H9 (cell line): ENCODE data around the gene MYO5B. TPM values are rescaled to one million over a fixed set of nuclear protein-coding genes. Genes with fewer than 3 reads are reported as not detected.

Source experiments
- DNase-seq: peaks from one replicate; pipeline ENCODE4 v3.0.0-alpha.2; 2017
- H2AFZ ChIP-seq: one replicate; pipeline ENCODE4 v1.6.1; 2013; ENCODE audit warnings: mild to moderate bottlenecking, low read length, control low read depth, moderate library complexity
- H2AK5ac ChIP-seq: 2 replicates; pipeline ENCODE4 v1.6.1; 2013; ENCODE audit warnings: low read length, control low read depth, mixed read lengths; ENCODE audit not compliant: insufficient read length
- H2BK120ac ChIP-seq: one replicate; pipeline ENCODE4 v1.6.1; 2013; ENCODE audit warnings: low read depth, mild to moderate bottlenecking, low read length, control low read depth, inconsistent platforms; ENCODE audit not compliant: poor library complexity, severe bottlenecking
- H2BK12ac ChIP-seq: 2 replicates; pipeline ENCODE4 v1.6.1; 2013; ENCODE audit warnings: low read length, control low read depth, mixed read lengths, low read depth; ENCODE audit not compliant: insufficient read length
- H2BK15ac ChIP-seq: 2 replicates; pipeline ENCODE4 v1.6.1; 2013; ENCODE audit warnings: low read depth, low read length, control low read depth
- H2BK20ac ChIP-seq: one replicate; pipeline ENCODE4 v1.6.1; 2013; ENCODE audit warnings: low read depth, mild to moderate bottlenecking, low read length, control low read depth, inconsistent platforms; ENCODE audit not compliant: poor library complexity, severe bottlenecking
- H2BK5ac ChIP-seq: 2 replicates; pipeline ENCODE4 v1.6.1; 2013; ENCODE audit warnings: low read length, control low read depth, mixed read lengths; ENCODE audit not compliant: insufficient read length
- H3K14ac ChIP-seq: 2 replicates; pipeline ENCODE4 v1.6.1; 2013; ENCODE audit warnings: low read length, control low read depth; ENCODE audit not compliant: insufficient read depth
- H3K18ac ChIP-seq: 2 replicates; pipeline ENCODE4 v1.6.1; 2013; ENCODE audit warnings: low read depth, mild to moderate bottlenecking, mixed read lengths, low read length, control low read depth; ENCODE audit not compliant: insufficient read length
- H3K23ac ChIP-seq: 2 replicates; pipeline ENCODE4 v1.6.1; 2013; ENCODE audit warnings: low read length, control low read depth, mixed read lengths, low read depth; ENCODE audit not compliant: insufficient read length
- H3K23me2 ChIP-seq: 2 replicates; pipeline ENCODE4 v1.6.1; 2013; ENCODE audit warnings: low read depth, mild to moderate bottlenecking, mixed read lengths, low read length, control low read depth; ENCODE audit not compliant: insufficient read length, poor library complexity, severe bottlenecking
- H3K27ac ChIP-seq: 2 replicates; pipeline ENCODE4 v1.5.1; 2013; ENCODE audit warnings: low read length, control low read depth, mixed read lengths, low read depth; ENCODE audit not compliant: insufficient read length
- H3K27me3 ChIP-seq: 2 replicates; pipeline ENCODE4 v1.6.1; 2013; ENCODE audit warnings: low read length, control low read depth, inconsistent platforms; ENCODE audit not compliant: insufficient read depth
- H3K4ac ChIP-seq: 2 replicates; pipeline ENCODE4 v1.6.1; 2013; ENCODE audit warnings: low read depth, mild to moderate bottlenecking, control low read depth, inconsistent platforms, low read length, moderate library complexity
- H3K4me1 ChIP-seq: 2 replicates; pipeline ENCODE4 v1.6.1; 2013; ENCODE audit warnings: low read length, control low read depth, inconsistent platforms; ENCODE audit not compliant: insufficient read depth
- H3K4me2 ChIP-seq: 2 replicates; pipeline ENCODE4 v1.6.1; 2013; ENCODE audit warnings: low read length, control low read depth, mixed read lengths; ENCODE audit not compliant: insufficient read length, insufficient read depth
- H3K56ac ChIP-seq: 2 replicates; pipeline ENCODE4 v1.6.1; 2013; ENCODE audit warnings: low read depth, mild to moderate bottlenecking, mixed read lengths, low read length, control low read depth; ENCODE audit not compliant: insufficient read length
- H3K79me1 ChIP-seq: 2 replicates; pipeline ENCODE4 v1.6.1; 2013; ENCODE audit warnings: low read depth, mild to moderate bottlenecking, moderate library complexity, low read length, control low read depth, inconsistent platforms; ENCODE audit not compliant: insufficient read depth, poor library complexity, severe bottlenecking
- H3K79me2 ChIP-seq: 2 replicates; pipeline ENCODE4 v1.6.1; 2013; ENCODE audit warnings: low read length, control low read depth, inconsistent platforms; ENCODE audit not compliant: insufficient read depth
- H3K9ac ChIP-seq: 2 replicates; pipeline ENCODE4 v1.6.1; 2013; ENCODE audit warnings: low read length, control low read depth, mixed read lengths; ENCODE audit not compliant: insufficient read length; ENCODE audit errors: extremely low read depth
- H3K9me3 ChIP-seq: one replicate; pipeline ENCODE4 v1.6.1; 2013; ENCODE audit warnings: low read depth, low read length, inconsistent platforms; ENCODE audit not compliant: control insufficient read depth
- H3T11ph ChIP-seq: one replicate; pipeline ENCODE4 v1.6.1; 2013; ENCODE audit warnings: mild to moderate bottlenecking, low read length, control low read depth, inconsistent platforms
- H4K20me1 ChIP-seq: one replicate; pipeline ENCODE4 v1.6.1; 2013; ENCODE audit not compliant: control insufficient read depth, insufficient read length, insufficient read depth
- H4K5ac ChIP-seq: 2 replicates; pipeline ENCODE4 v1.6.1; 2013; ENCODE audit warnings: low read depth, mild to moderate bottlenecking, mixed read lengths, low read length, control low read depth; ENCODE audit not compliant: insufficient read length
- H4K8ac ChIP-seq: replicated peaks from 2 replicates; pipeline ENCODE4 v1.6.1; 2013; ENCODE audit warnings: low read length, control low read depth, mixed read lengths, low read depth; ENCODE audit not compliant: insufficient read length
- H4K91ac ChIP-seq: 2 replicates; pipeline ENCODE4 v1.6.1; 2013; ENCODE audit warnings: low read depth, mild to moderate bottlenecking, moderate library complexity, mixed read lengths, low read length, control low read depth; ENCODE audit not compliant: insufficient read length
- H3K27ac Mint-ChIP-seq, 3 experiments: 2 replicates in 2 of 3; 3 replicates in 1 of 3; pipeline ENCODE4 v1.8.0; 2020 to 2021; ENCODE audit warnings: mixed read lengths in 3 of 3, mild to moderate bottlenecking in 1 of 3, moderate library complexity in 1 of 3
- H3K27me3 Mint-ChIP-seq: 2 replicates; pipeline ENCODE4 v1.8.0; 2021; ENCODE audit warnings: low read depth, mild to moderate bottlenecking, moderate library complexity, mixed read lengths
- H3K36me3 Mint-ChIP-seq, 3 experiments: 2 replicates in 2 of 3; 3 replicates in 1 of 3; pipeline ENCODE4 v1.8.0; 2020 to 2021; ENCODE audit warnings: low read depth in 3 of 3, mixed read lengths in 3 of 3; ENCODE audit not compliant: insufficient read depth in 1 of 3
- H3K4me1 Mint-ChIP-seq, 2 experiments: 2 replicates each; pipeline ENCODE4 v1.8.0; 2020; ENCODE audit warnings: mixed read lengths in 2 of 2
- H3K4me3 Mint-ChIP-seq, 2 experiments: 2 replicates in 1 of 2; 3 replicates in 1 of 2; pipeline ENCODE4 v1.8.0; 2020 to 2021; ENCODE audit warnings: mild to moderate bottlenecking in 2 of 2, mixed read lengths in 2 of 2, moderate library complexity in 1 of 2
- H3K9me3 Mint-ChIP-seq, 2 experiments: 2 replicates in 1 of 2; 3 replicates in 1 of 2; pipeline ENCODE4 v1.8.0; 2020; ENCODE audit warnings: mild to moderate bottlenecking in 2 of 2, mixed read lengths in 2 of 2, moderate library complexity in 1 of 2
- WGBS: extraction: QIAGEN DNeasy Blood & Tissue Kit; methylation state at CpG from one replicate; pipeline ENCODE4 v1.1.7; 2013; ENCODE audit warnings: missing lambda C conversion rate, low lambda C conversion rate, mixed read lengths; ENCODE audit not compliant: insufficient read length; ENCODE audit errors: extremely low coverage; 5-methylcytosine and 5-hydroxymethylcytosine counted together
- total RNA-seq: library from RNA; stranded (reverse); gene quantifications from 2 replicates; pipeline ENCODE4 v1.2.1, GENCODE V29; 2021
- TF ChIP-seq, protein P1 (sequence below): fragments of 200-600 bp; sonication (generic); conservative IDR thresholded peaks from 3 replicates; pipeline ENCODE4 v1.8.0; 2021; ENCODE audit warnings: antibody characterized with exemption, mild to moderate bottlenecking

The MYO5B gene
- total RNA-seq, 1 experiment from 2014 or later = 9.3 TPM

DNA sequence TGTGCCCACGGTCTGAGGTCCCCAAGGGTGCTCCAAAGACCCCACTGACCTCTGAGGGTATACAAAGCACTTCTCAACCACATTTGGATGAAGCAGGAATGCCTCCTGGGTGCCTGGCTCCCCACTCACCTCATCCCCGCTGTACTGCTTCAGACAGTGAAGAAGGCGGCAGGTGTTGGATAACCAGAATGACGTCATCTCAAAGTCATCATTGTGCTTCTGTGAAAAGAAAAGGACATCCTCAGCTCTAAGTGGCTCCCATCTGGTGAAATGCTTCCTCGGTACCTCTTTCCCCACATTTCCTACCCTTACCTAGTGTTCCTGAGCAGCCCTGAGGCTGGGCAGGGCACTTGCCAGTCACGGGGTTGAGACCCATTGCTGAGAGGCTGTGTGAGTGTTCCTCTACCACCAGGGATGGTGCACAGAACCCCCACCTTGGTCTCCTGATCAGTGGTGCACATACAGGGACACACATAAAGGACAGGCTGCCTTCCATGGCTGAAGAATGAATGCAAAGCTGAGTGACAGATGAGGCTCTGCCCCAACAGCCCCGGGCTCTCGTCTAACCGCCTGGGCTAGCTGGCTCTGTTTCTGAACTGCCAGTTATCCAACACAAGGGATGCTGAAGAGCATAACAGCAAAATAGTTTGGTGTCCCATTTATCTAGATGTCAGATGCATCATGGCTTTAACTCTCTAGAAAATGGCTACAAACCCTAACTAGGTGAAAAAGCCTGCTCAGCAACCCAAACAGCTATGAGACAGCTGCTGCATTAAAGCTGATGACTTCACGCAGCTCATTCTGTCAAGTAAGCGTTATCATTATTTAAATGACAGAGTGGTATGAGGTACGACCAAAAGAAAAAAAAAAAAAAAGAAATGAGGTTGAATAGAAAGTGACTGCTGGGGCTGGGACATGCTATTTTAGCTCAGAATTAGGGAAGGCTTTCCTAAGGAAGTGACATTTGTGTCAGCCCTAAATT is 353.4 kb downstream of the MYO5B start:
- no peak overlapping the region for H3K4me2 ChIP-seq
- WGBS = no CpG with 5 or more reads among the region's 12 CpGs
- H3K4me3 Mint-ChIP-seq = no peak overlapping the region
- H4K91ac ChIP-seq = no peak overlapping the region
- peaks cover 22% of the 10 kb centered on the region in 2 experiments for H3K4me1 Mint-ChIP-seq
- H2BK20ac ChIP-seq = no peak overlapping the region
- H3K79me2 ChIP-seq = no peaks in the 10 kb centered on the region
- no peaks in the 10 kb centered on the region for H3K27me3 Mint-ChIP-seq
- no peak overlapping the region for H4K5ac ChIP-seq
- no peak overlapping the region for H3K18ac ChIP-seq
- no peaks in the 10 kb centered on the region for H3K9me3 Mint-ChIP-seq
- no peak overlapping the region for H3K14ac ChIP-seq
- H3K27me3 ChIP-seq = no peaks in the 10 kb centered on the region
- no peak overlapping the region for H4K8ac ChIP-seq
- H4K20me1 ChIP-seq = no peaks in the 10 kb centered on the region
- TF ChIP-seq, protein P1, sequence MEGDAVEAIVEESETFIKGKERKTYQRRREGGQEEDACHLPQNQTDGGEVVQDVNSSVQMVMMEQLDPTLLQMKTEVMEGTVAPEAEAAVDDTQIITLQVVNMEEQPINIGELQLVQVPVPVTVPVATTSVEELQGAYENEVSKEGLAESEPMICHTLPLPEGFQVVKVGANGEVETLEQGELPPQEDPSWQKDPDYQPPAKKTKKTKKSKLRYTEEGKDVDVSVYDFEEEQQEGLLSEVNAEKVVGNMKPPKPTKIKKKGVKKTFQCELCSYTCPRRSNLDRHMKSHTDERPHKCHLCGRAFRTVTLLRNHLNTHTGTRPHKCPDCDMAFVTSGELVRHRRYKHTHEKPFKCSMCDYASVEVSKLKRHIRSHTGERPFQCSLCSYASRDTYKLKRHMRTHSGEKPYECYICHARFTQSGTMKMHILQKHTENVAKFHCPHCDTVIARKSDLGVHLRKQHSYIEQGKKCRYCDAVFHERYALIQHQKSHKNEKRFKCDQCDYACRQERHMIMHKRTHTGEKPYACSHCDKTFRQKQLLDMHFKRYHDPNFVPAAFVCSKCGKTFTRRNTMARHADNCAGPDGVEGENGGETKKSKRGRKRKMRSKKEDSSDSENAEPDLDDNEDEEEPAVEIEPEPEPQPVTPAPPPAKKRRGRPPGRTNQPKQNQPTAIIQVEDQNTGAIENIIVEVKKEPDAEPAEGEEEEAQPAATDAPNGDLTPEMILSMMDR = no peak
- no peak overlapping the region for H3K23ac ChIP-seq
- no peak overlapping the region for H2BK12ac ChIP-seq
- no peak overlapping the region for H3K9ac ChIP-seq
- H3K79me1 ChIP-seq = no peaks in the 10 kb centered on the region
- H2BK5ac ChIP-seq = no peak overlapping the region
- no peak overlapping the region for H2BK120ac ChIP-seq
- no peaks in the 10 kb centered on the region; a peak in 1 of 7 replicates for H3K36me3 Mint-ChIP-seq
- H3K4ac ChIP-seq = no peak overlapping the region
- no peak overlapping the region for H2AFZ ChIP-seq
- no peak overlapping the region for H2AK5ac ChIP-seq
- H3K9me3 ChIP-seq = no peaks in the 10 kb centered on the region
- H3K56ac ChIP-seq = no peak overlapping the region
- H3K4me1 ChIP-seq = no peaks in the 10 kb centered on the region
- peak overlapping the region in 1 of 3 experiments; percentile 50; a peak in 1 of 7 replicates for H3K27ac Mint-ChIP-seq
- H3T11ph ChIP-seq = no peak overlapping the region
- no peak overlapping the region for H3K27ac ChIP-seq
- no peaks in the 10 kb centered on the region for H3K23me2 ChIP-seq
- no peak overlapping the region for H2BK15ac ChIP-seq
- no peak for DNase-seq
